Nephron (organoid): ENCODE results near the gene CYB561D2.
"Not testable (repeated sequence)": the region's sequence is repeated elsewhere in the genome, so short reads cannot be mapped to it uniquely, and the experiment has no call there.

ENCODE experiments used
- H3K27ac Mint-ChIP-seq, 3 experiments: 2 replicates each; pipeline ENCODE4 v1.8.0; 2020; ENCODE audit warnings: mixed read lengths in 3 of 3, mild to moderate bottlenecking in 2 of 3, moderate library complexity in 1 of 3
- H3K27me3 Mint-ChIP-seq: 2 replicates; pipeline ENCODE4 v1.8.0; 2021; ENCODE audit warnings: low read depth, mild to moderate bottlenecking, moderate library complexity, mixed read lengths
- H3K36me3 Mint-ChIP-seq: 2 replicates; pipeline ENCODE4 v1.8.0; 2020; ENCODE audit warnings: low read depth, mixed read lengths
- H3K4me1 Mint-ChIP-seq: 2 replicates; pipeline ENCODE4 v1.8.0; 2020; ENCODE audit warnings: mixed read lengths
- H3K4me3 Mint-ChIP-seq, 3 experiments: 2 replicates each; pipeline ENCODE4 v1.8.0; 2020; ENCODE audit warnings: mild to moderate bottlenecking in 3 of 3, mixed read lengths in 3 of 3, moderate library complexity in 2 of 3
- H3K9me3 Mint-ChIP-seq: 2 replicates; pipeline ENCODE4 v1.8.0; 2020; ENCODE audit warnings: mixed read lengths
- TF ChIP-seq, protein P1 (sequence below), 3 experiments: fragments of 200-600 bp; sonication (generic); IDR thresholded peaks; one replicate each; pipeline ENCODE4 v1.5.0; 2021; ENCODE audit warnings: antibody characterized with exemption in 3 of 3; ENCODE audit not compliant: unreplicated experiment in 3 of 3

Gene CYB561D2

GRCh38 chr3:50350527-50351322 lies at the start of gene CYB561D2, which contains the start of gene NPRL2:
TSS of gene CYB561D2 (plus strand) at chr3:50350862. CDS start at chr3:50351434, 572 bp downstream.
TSS of gene NPRL2 (minus strand) at chr3:50350775. CDS start at chr3:50350652, 123 bp downstream.
- H3K27ac Mint-ChIP-seq = peak within 1 kb of the TSS; percentile 93 to 99 (median 97)
- peaks cover 1% of the 10 kb centered on the region for H3K27me3 Mint-ChIP-seq
- peaks cover 28% of the 10 kb centered on the region for H3K4me1 Mint-ChIP-seq
- TF ChIP-seq, protein P1, sequence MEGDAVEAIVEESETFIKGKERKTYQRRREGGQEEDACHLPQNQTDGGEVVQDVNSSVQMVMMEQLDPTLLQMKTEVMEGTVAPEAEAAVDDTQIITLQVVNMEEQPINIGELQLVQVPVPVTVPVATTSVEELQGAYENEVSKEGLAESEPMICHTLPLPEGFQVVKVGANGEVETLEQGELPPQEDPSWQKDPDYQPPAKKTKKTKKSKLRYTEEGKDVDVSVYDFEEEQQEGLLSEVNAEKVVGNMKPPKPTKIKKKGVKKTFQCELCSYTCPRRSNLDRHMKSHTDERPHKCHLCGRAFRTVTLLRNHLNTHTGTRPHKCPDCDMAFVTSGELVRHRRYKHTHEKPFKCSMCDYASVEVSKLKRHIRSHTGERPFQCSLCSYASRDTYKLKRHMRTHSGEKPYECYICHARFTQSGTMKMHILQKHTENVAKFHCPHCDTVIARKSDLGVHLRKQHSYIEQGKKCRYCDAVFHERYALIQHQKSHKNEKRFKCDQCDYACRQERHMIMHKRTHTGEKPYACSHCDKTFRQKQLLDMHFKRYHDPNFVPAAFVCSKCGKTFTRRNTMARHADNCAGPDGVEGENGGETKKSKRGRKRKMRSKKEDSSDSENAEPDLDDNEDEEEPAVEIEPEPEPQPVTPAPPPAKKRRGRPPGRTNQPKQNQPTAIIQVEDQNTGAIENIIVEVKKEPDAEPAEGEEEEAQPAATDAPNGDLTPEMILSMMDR (IDR thresholded peaks at IDR 0.05; ENCODE audit: unreplicated experiment in 3 of 3) = no peak
- no peaks in the 10 kb centered on the region for H3K9me3 Mint-ChIP-seq
- H3K4me3 Mint-ChIP-seq = peak within 1 kb of the TSS; percentile 96 to 97 (median 97)
- H3K36me3 Mint-ChIP-seq = peaks cover 14% of the 10 kb centered on the region

- Mint-ChIP-seq H3K27me3 (no peaks in the 10 kb centered on the region), H3K9me3 (no peaks in the 10 kb centered on the region), H3K4me1 (peaks cover 16% of the 10 kb centered on the region), H3K27ac (peak overlapping the region in 2 of 3 experiments; percentile 79 to 86), H3K36me3 (peaks cover 7% of the 10 kb centered on the region), H3K4me3 (peak overlapping the region in 1 of 3 experiments; percentile 9)
- TF ChIP-seq, protein P1 (IDR thresholded peaks at IDR 0.05; ENCODE audit: unreplicated experiment in 3 of 3) = no peak
Observed at GRCh38 chr3:50302095-50303012, 48.3 kb upstream of the CYB561D2 start.

DNA sequence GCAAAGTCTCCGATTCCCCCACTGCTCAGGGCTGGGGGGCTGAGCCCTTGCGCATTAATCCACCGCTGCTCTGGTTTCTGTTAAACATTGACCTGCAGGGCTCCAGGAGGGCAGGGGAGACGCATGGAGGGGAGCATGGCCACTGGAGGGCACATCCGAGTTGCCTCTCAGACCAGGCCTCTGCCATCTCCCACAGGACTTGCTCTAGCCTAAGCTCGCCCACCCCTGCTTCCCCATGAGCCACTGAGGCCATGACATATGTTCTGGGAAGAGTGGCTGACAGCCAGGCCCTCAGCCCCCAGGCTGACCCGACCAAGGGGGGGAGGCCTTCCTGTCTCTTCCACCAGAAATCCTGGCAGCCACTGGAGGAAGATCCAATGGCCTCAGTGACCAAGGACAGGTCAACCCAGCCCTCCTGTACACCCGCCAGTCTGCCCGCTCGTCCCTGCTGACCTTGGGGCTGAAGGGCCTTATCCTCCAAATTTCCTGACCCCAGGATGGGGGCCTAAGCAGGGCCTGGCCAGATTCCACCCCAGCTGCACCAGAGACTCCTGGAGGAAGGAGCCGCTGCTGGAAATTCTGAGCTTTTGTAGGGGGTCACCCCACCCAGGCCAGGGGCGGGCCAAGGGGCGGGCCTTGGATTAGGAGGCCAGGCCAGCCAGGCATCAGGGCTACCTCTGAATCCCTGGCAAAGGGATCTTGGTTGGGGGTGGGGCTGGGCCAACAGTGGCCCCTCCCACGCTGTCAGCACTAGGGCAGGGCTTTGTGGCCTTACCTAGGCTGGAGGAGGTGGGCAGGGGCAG lies 47.4 kb upstream of the CYB561D2 start, which contains the start of gene HYAL1:
TSS of gene HYAL1 (minus strand) at position 562 of the 803 bp plus-strand sequence. CDS start 618 bp downstream, outside the sequence.
- H3K9me3 Mint-ChIP-seq = no peaks in the 10 kb centered on the region
- H3K4me1 Mint-ChIP-seq = peaks cover 16% of the 10 kb centered on the region
- peak within 1 kb of the TSS in 2 of 3 experiments; percentile 46 to 86 for H3K27ac Mint-ChIP-seq
- H3K4me3 Mint-ChIP-seq = no peak within 1 kb of the TSS
- no peaks in the 10 kb centered on the region for H3K27me3 Mint-ChIP-seq
- peaks cover 12% of the 10 kb centered on the region for H3K36me3 Mint-ChIP-seq
- TF ChIP-seq, protein P1 (IDR thresholded peaks at IDR 0.05; ENCODE audit: unreplicated experiment in 3 of 3) = peak in 1 of 3 experiments; percentile 18

DNA sequence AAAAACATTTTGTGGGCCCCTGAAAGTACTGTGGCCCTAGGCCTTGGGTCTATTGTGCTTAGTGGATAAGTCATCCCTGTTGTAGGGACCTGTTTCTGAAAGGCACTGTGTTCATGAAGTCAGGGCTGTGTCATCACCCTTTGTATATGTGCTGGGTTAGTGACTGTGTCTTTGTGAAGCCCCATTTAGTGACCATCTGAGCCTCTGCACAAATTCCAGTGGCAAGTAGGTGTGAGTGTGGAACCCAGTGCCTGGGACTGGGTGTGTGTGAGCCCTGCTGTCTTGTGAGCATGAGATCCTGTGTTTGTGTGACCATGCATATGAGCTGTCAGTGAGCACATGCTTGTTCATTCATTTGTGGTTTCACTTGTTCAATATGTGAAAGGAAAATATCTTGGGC lies 46.1 kb upstream of the CYB561D2 start:
- TF ChIP-seq, protein P1 (IDR thresholded peaks at IDR 0.05; ENCODE audit: unreplicated experiment in 3 of 3) = no peak
- Mint-ChIP-seq H3K4me3 (no peak overlapping the region), H3K27ac (peak overlapping the region in 1 of 3 experiments; percentile 20), H3K9me3 (peaks cover 8% of the 10 kb centered on the region), H3K27me3 (no peaks in the 10 kb centered on the region), H3K36me3 (peaks cover 22% of the 10 kb centered on the region), H3K4me1 (peaks cover 9% of the 10 kb centered on the region)

DNA sequence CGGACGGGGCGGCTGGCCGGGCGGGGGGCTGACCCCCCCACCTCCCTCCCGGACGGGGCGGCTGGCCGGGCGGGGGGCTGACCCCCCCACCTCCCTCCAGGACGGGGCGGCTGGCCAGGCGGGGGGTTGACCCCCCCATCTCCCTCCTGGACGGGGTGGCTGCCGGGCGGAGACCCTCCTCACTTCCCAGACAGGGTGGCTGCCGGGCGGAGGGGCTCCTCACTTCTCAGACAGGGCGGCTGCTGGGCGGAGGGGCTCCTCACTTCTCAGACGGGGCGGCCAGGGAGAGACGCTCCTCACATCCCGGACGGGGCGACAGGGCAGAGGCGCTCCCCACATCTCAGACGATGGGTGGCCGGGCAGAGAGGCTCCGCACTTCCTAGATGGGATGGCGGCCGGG lies 38.6 kb upstream of the CYB561D2 start:
- not testable (repeated sequence) for H3K27me3 Mint-ChIP-seq, H3K4me3 Mint-ChIP-seq, H3K27ac Mint-ChIP-seq, H3K4me1 Mint-ChIP-seq
- peaks cover 60% of the 10 kb centered on the region for H3K36me3 Mint-ChIP-seq
- peaks cover 18% of the 10 kb centered on the region for H3K9me3 Mint-ChIP-seq
